Erythroblast (primary cell): ENCODE data around the gene KLHL7.

ENCODE experiments used
- GATA1 ChIP-seq: IDR thresholded peaks from 2 replicates; pipeline ENCODE4 v1.6.1; 2011; ENCODE audit warnings: low read depth, mild to moderate bottlenecking, control low read depth, low read length, moderate library complexity
- POLR2A ChIP-seq: IDR thresholded peaks from 2 replicates; pipeline ENCODE4 v1.6.1; 2011; ENCODE audit warnings: mild to moderate bottlenecking, low read length

- TF ChIP-seq POLR2A (no peak), GATA1 (no peak)
Measured at GRCh38 chr7:23100697-23101096, 4.9 kb upstream of the KLHL7 start.
